ENCODE results near the gene ZEB2. TPM values are rescaled to one million over a fixed set of nuclear protein-coding genes. Genes with fewer than 3 reads are reported as not detected.

Gene ZEB2
- total RNA-seq, 1 donor from 2014 or later, result 108 TPM

GRCh38 chr2:144447535-144447934, 72.4 kb downstream of the ZEB2 start:
- Histone ChIP-seq H3K4me3 (ENCODE audit: low read length in 3 of 3) (no peak overlapping the region), H3K27me3 (ENCODE audit: control insufficient read depth in 3 of 3, insufficient read depth in 3 of 3, low read length in 3 of 3) (no peaks in the 10 kb centered on the region), H3K27ac (ENCODE audit: low read depth, low read length) (no peak overlapping the region), H3K9ac (ENCODE audit: low read depth in 1 of 3, low read length in 3 of 3) (no peak overlapping the region), H3K9me3 (ENCODE audit: control insufficient read depth in 3 of 3, low read length in 3 of 3) (no peaks in the 10 kb centered on the region), H3K4me1 (ENCODE audit: control insufficient read depth in 3 of 3, insufficient read depth in 3 of 3, low read length in 3 of 3) (peaks cover 9 to 25% (median 23%) of the 10 kb centered on the region in 3 donors), H3K36me3 (ENCODE audit: control insufficient read depth in 3 of 3, insufficient read depth in 3 of 3, low read length in 3 of 3) (no peaks in the 10 kb centered on the region)

DNA sequence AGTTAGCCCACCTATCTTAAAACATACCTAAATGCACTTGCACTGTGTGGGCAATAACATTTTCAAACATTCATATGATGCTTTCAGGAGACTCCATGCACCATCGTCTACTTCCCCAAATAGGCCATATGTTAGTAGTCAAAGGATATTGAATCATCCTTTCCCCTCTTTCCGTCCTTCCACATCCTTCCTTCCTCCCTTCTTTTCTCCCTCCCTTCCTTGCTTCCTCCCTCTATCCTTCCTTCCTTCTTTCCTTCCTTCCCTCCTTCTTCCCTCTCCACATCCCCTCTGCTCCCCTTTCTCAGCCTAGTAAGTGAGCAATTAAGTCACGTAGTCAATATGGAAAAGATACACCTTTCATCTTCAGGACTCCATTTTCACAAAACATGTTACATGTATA, 73.8 kb downstream of the ZEB2 start:
- H3K9ac ChIP-seq (ENCODE audit: low read depth in 1 of 3, low read length in 3 of 3), result no peak overlapping the region
- H3K4me3 ChIP-seq (ENCODE audit: low read length in 3 of 3), result no peak overlapping the region
- no peaks in the 10 kb centered on the region for H3K9me3 ChIP-seq (ENCODE audit: control insufficient read depth in 3 of 3, low read length in 3 of 3)
- no peaks in the 10 kb centered on the region for H3K36me3 ChIP-seq (ENCODE audit: control insufficient read depth in 3 of 3, insufficient read depth in 3 of 3, low read length in 3 of 3)
- H3K27ac ChIP-seq (ENCODE audit: low read depth, low read length), result no peak overlapping the region
- peaks cover 9 to 27% (median 22%) of the 10 kb centered on the region in 3 donors for H3K4me1 ChIP-seq (ENCODE audit: control insufficient read depth in 3 of 3, insufficient read depth in 3 of 3, low read length in 3 of 3)
- no peaks in the 10 kb centered on the region for H3K27me3 ChIP-seq (ENCODE audit: control insufficient read depth in 3 of 3, insufficient read depth in 3 of 3, low read length in 3 of 3)

GRCh38 chr2:144445196-144445595, 74.7 kb downstream of the ZEB2 start:
- H3K27ac ChIP-seq (ENCODE audit: low read depth, low read length), result no peak overlapping the region
- no peaks in the 10 kb centered on the region for H3K36me3 ChIP-seq (ENCODE audit: control insufficient read depth in 3 of 3, insufficient read depth in 3 of 3, low read length in 3 of 3)
- no peak overlapping the region for H3K4me3 ChIP-seq (ENCODE audit: low read length in 3 of 3)
- H3K9me3 ChIP-seq (ENCODE audit: control insufficient read depth in 3 of 3, low read length in 3 of 3), result no peaks in the 10 kb centered on the region
- no peaks in the 10 kb centered on the region for H3K27me3 ChIP-seq (ENCODE audit: control insufficient read depth in 3 of 3, insufficient read depth in 3 of 3, low read length in 3 of 3)
- no peak overlapping the region for H3K9ac ChIP-seq (ENCODE audit: low read depth in 1 of 3, low read length in 3 of 3)
- peaks cover 9 to 27% (median 27%) of the 10 kb centered on the region in 3 donors for H3K4me1 ChIP-seq (ENCODE audit: control insufficient read depth in 3 of 3, insufficient read depth in 3 of 3, low read length in 3 of 3)

DNA sequence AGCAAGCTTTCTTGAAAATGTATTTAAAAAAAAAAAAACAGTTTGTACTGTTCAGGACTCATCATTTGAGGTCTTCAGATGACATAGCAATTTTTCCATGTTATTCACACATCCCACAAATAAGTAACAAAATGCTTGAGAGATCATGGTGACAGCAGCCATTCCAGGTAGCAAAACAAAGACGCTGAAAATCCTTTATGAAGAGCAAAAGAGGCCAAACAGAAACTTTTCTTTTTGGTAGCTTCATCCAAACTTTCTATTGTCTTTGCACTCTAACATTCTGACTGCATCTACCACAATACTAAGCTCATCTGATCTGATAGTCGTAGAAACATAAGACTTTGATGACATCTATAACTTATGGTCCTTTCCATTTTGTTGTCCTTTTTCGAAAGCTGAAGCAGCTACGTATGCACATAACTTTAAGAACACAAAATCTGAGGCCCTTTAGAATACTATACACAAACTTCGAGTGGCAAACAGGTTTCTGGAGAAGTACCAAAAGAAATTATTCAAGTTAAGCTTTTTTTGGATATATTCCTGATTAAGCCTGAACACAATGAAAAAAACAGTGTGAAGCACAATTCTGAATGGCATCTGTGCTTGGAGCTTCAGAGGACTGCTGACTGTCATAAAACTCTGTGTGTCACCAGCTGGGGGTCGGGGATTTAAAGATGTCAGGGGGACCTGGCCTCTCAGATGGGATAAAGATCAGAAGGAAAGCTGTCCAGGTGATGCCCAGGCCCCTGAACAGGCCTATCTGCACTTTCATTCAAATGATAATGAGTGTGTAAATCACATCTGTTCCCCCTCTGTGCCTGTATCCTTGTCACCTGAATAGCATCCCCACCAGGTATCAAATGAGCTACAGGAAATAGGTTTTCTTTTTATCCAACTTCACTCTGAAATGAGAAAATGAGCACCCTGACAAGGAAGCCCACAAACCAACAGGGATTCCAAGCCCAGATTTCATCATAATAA, 75.8 kb downstream of the ZEB2 start:
- Histone ChIP-seq H3K9ac (ENCODE audit: low read depth in 1 of 3, low read length in 3 of 3) (peak overlapping the region in 1 of 3 donors; percentile 16), H3K4me3 (ENCODE audit: low read length in 3 of 3) (no peak overlapping the region), H3K36me3 (ENCODE audit: control insufficient read depth in 3 of 3, insufficient read depth in 3 of 3, low read length in 3 of 3) (no peaks in the 10 kb centered on the region), H3K27me3 (ENCODE audit: control insufficient read depth in 3 of 3, insufficient read depth in 3 of 3, low read length in 3 of 3) (no peaks in the 10 kb centered on the region), H3K9me3 (ENCODE audit: control insufficient read depth in 3 of 3, low read length in 3 of 3) (no peaks in the 10 kb centered on the region), H3K27ac (ENCODE audit: low read depth, low read length) (no peak overlapping the region), H3K4me1 (ENCODE audit: control insufficient read depth in 3 of 3, insufficient read depth in 3 of 3, low read length in 3 of 3) (peaks cover 9 to 26% (median 21%) of the 10 kb centered on the region in 3 donors)

DNA sequence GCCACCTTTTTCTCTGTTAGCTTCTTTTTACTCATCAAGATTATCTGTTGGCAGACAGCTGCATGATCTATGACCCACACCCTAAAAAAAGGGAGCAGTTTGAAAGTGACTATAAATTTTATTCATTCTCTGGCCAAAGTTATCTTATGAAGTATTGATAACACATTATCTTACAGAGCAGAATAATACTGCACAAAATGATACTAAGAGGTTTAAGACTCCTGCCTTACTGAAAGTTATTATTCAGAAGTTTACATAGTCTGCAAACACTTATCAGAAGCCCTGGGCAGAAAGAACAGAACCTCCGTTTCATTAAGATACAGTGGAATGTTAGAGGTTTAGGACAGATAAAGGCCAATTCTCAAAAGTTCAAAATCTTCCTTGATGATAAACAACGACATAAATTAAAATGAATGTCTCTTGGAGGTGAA, 78.2 kb downstream of the ZEB2 start:
- Histone ChIP-seq H3K4me1 (ENCODE audit: control insufficient read depth in 3 of 3, insufficient read depth in 3 of 3, low read length in 3 of 3) (peaks cover 0 to 33% (median 10%) of the 10 kb centered on the region in 3 donors), H3K9me3 (ENCODE audit: control insufficient read depth in 3 of 3, low read length in 3 of 3) (no peaks in the 10 kb centered on the region), H3K27me3 (ENCODE audit: control insufficient read depth in 3 of 3, insufficient read depth in 3 of 3, low read length in 3 of 3) (no peaks in the 10 kb centered on the region), H3K9ac (ENCODE audit: low read depth in 1 of 3, low read length in 3 of 3) (no peak overlapping the region), H3K27ac (ENCODE audit: low read depth, low read length) (no peak overlapping the region), H3K36me3 (ENCODE audit: control insufficient read depth in 3 of 3, insufficient read depth in 3 of 3, low read length in 3 of 3) (no peaks in the 10 kb centered on the region), H3K4me3 (ENCODE audit: low read length in 3 of 3) (no peak overlapping the region)

DNA sequence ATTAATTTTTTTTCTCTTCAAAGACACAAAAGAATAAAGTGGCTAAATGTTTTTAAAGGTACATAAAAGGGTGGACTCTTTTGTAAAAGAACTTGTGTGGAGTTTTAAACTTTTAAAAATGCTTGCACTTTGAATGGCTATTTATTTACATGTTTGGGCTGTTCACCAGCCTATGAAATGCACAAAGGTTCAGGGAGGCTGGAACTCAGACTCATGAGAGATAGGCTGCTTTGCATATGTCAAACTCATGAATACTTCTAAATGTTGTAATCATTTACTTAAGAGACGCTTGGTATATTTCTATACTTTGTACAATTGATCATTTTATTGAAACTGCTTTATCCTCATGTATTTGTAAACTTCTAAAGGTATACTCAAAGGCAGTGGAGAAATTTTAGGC, 79.9 kb downstream of the ZEB2 start:
- H3K36me3 ChIP-seq (ENCODE audit: control insufficient read depth in 3 of 3, insufficient read depth in 3 of 3, low read length in 3 of 3), result no peaks in the 10 kb centered on the region
- no peak overlapping the region for H3K9ac ChIP-seq (ENCODE audit: low read depth in 1 of 3, low read length in 3 of 3)
- H3K27me3 ChIP-seq (ENCODE audit: control insufficient read depth in 3 of 3, insufficient read depth in 3 of 3, low read length in 3 of 3), result no peaks in the 10 kb centered on the region
- H3K4me3 ChIP-seq (ENCODE audit: low read length in 3 of 3), result no peak overlapping the region
- H3K9me3 ChIP-seq (ENCODE audit: control insufficient read depth in 3 of 3, low read length in 3 of 3), result no peaks in the 10 kb centered on the region
- peaks cover 0 to 33% (median 10%) of the 10 kb centered on the region in 3 donors for H3K4me1 ChIP-seq (ENCODE audit: control insufficient read depth in 3 of 3, insufficient read depth in 3 of 3, low read length in 3 of 3)
- H3K27ac ChIP-seq (ENCODE audit: low read depth, low read length), result no peak overlapping the region

DNA sequence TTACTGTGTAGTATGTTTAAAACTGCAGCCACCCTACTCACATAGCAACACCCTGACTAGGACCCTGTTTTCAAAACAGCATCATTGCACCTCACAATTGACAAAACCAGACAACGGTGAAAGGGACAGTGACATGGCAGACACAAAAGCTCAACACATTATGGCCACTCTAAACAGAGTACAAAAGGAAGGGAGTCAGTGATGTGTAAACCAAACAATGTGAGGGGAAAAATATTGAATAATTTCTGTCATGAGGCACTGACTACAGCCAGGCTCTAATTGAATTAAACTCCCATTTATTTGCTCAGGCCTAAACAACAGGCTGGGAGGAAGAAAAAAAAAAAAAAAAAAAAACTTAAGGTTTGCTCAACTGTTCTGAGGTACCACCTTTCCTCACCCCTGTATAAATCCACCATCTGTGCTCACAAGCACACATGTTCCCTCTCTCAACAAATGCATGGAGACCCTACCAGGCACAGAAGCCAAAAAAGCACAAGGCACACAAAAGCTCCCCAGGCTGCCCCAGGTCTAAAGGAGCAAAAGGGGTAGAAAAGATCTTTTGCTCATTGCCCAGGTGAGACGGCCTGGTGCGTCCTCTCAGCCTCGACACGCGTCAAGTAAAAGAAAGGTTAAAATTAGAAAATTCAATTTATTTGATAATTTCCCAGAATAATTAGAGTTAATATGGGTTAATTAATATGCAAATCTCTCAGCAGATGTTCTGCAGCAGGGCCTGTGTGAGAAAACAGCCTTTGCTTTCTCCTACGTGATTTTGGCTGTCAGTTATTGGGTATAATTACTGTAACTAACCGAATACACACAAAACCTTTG, 80.9 kb downstream of the ZEB2 start:
- Histone ChIP-seq H3K4me1 (ENCODE audit: control insufficient read depth in 3 of 3, insufficient read depth in 3 of 3, low read length in 3 of 3) (peaks cover 0 to 24% (median 7%) of the 10 kb centered on the region in 3 donors), H3K9me3 (ENCODE audit: control insufficient read depth in 3 of 3, low read length in 3 of 3) (no peaks in the 10 kb centered on the region), H3K9ac (ENCODE audit: low read depth in 1 of 3, low read length in 3 of 3) (no peak overlapping the region), H3K4me3 (ENCODE audit: low read length in 3 of 3) (no peak overlapping the region), H3K27ac (ENCODE audit: low read depth, low read length) (no peak overlapping the region), H3K36me3 (ENCODE audit: control insufficient read depth in 3 of 3, insufficient read depth in 3 of 3, low read length in 3 of 3) (no peaks in the 10 kb centered on the region), H3K27me3 (ENCODE audit: control insufficient read depth in 3 of 3, insufficient read depth in 3 of 3, low read length in 3 of 3) (no peaks in the 10 kb centered on the region)

DNA sequence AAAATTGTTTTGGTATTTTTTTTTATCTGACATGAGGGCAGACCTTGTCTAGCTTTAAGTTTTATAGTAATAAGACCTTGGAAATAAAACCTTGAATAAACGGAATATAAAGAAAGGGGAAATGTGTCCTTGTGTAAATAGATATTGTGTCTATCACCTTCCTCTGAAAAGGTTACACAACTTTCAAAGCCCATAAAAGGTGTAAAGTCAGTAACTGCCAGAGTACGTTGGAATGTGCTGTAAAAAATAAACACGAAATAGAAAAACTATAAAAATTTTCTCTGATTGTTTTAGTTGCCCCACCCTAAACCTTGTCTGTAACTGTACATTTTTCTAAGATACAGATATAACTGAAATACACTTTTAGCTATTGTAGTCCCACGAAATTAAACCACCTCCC, 82.3 kb downstream of the ZEB2 start:
- H3K27me3 ChIP-seq (ENCODE audit: control insufficient read depth in 3 of 3, insufficient read depth in 3 of 3, low read length in 3 of 3), result no peaks in the 10 kb centered on the region
- no peaks in the 10 kb centered on the region for H3K9me3 ChIP-seq (ENCODE audit: control insufficient read depth in 3 of 3, low read length in 3 of 3)
- peaks cover 0 to 24% (median 13%) of the 10 kb centered on the region in 3 donors for H3K4me1 ChIP-seq (ENCODE audit: control insufficient read depth in 3 of 3, insufficient read depth in 3 of 3, low read length in 3 of 3)
- H3K36me3 ChIP-seq (ENCODE audit: control insufficient read depth in 3 of 3, insufficient read depth in 3 of 3, low read length in 3 of 3), result no peaks in the 10 kb centered on the region
- no peak overlapping the region for H3K9ac ChIP-seq (ENCODE audit: low read depth in 1 of 3, low read length in 3 of 3)
- H3K27ac ChIP-seq (ENCODE audit: low read depth, low read length), result no peak overlapping the region
- H3K4me3 ChIP-seq (ENCODE audit: low read length in 3 of 3), result no peak overlapping the region

GRCh38 chr2:144434425-144435222, 85.3 kb downstream of the ZEB2 start:
- no peak overlapping the region for H3K4me3 ChIP-seq (ENCODE audit: low read length in 3 of 3)
- H3K27me3 ChIP-seq (ENCODE audit: control insufficient read depth in 3 of 3, insufficient read depth in 3 of 3, low read length in 3 of 3), result no peaks in the 10 kb centered on the region
- H3K9me3 ChIP-seq (ENCODE audit: control insufficient read depth in 3 of 3, low read length in 3 of 3), result no peaks in the 10 kb centered on the region
- H3K36me3 ChIP-seq (ENCODE audit: control insufficient read depth in 3 of 3, insufficient read depth in 3 of 3, low read length in 3 of 3), result peaks cover 0 to 2% (median 1%) of the 10 kb centered on the region in 3 donors
- no peak overlapping the region for H3K9ac ChIP-seq (ENCODE audit: low read depth in 1 of 3, low read length in 3 of 3)
- no peak overlapping the region for H3K27ac ChIP-seq (ENCODE audit: low read depth, low read length)
- H3K4me1 ChIP-seq (ENCODE audit: control insufficient read depth in 3 of 3, insufficient read depth in 3 of 3, low read length in 3 of 3), result peaks cover 2 to 30% (median 9%) of the 10 kb centered on the region in 3 donors
